ENCODE measurements around the gene MXD1. TPM values are rescaled to one million over a fixed set of nuclear protein-coding genes. Genes with fewer than 3 reads are reported as not detected.

The MXD1 gene
- total and polyA plus RNA-seq, 8 donors, result 8.1 to 40.2 (median 18.2) TPM

DNA sequence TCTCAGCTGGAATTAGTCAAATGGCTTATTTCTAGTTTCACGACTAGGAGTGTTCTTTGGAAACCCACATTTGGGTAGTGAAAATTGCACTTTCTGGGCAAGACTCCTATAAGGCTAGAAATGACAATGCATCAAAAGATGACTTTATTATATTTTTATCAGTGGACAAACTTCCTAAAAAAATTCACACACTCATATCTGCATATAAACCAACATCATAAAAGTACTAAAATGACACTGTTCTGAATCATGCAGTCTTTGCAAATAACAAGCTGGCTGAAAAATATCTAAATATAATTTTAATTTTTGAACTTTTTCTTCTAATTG, 17.6 kb downstream of the MXD1 start:
- H3K4me1 ChIP-seq, result peaks cover 21 to 71% (median 35%) of the 10 kb centered on the region in 4 donors
- H3K36me3 ChIP-seq, result peaks cover 23 to 53% (median 42%) of the 10 kb centered on the region in 4 donors
- WGBS, 5 donors, result 65 to 80% (median 70%) methylated on average over 1 of the region's 1 CpG
- no peaks in the 10 kb centered on the region for H3K27me3 ChIP-seq
- TF ChIP-seq EP300 (IDR thresholded peaks at IDR 0.05) (no peak), CTCF (IDR thresholded peaks at IDR 0.05) (no peak), POLR2A (IDR thresholded peaks at IDR 0.05) (no peak), POLR2AphosphoS5 (IDR thresholded peaks at IDR 0.05) (no peak)
- intact Hi-C loops (cut with DNase I; ENCODE audit: low total_unique reads), result no loop called here
- no peaks in the 10 kb centered on the region for H3K9me3 ChIP-seq
- H3K27ac ChIP-seq, result peak overlapping the region in 2 of 5 donors; percentile 49 to 69
- DNase-seq, result no peak
- no peak overlapping the region for H3K4me3 ChIP-seq

GRCh38 chr2:69933254-69933828, 18.4 kb downstream of the MXD1 start:
- intact Hi-C loops (cut with DNase I; ENCODE audit: low total_unique reads), result no loop called here
- Histone ChIP-seq H3K4me3 (no peak overlapping the region), H3K27ac (peak overlapping the region in 3 of 5 donors; percentile 31 to 69 (median 60))

GRCh38 chr2:69933839-69934613, 19.1 kb downstream of the MXD1 start:
- H3K36me3 ChIP-seq, result peaks cover 38 to 56% (median 50%) of the 10 kb centered on the region in 4 donors
- H3K27ac ChIP-seq, result peak overlapping the region; percentile 10 to 69 (median 50)
- no peak overlapping the region for H3K4me3 ChIP-seq
- no peaks in the 10 kb centered on the region for H3K9me3 ChIP-seq
- peak in 1 of 2 donors; percentile 52 for DNase-seq
- H3K27me3 ChIP-seq, result no peaks in the 10 kb centered on the region
- intact Hi-C loops (cut with DNase I; ENCODE audit: low total_unique reads), result no loop called here
- peaks cover 18 to 62% (median 29%) of the 10 kb centered on the region in 4 donors for H3K4me1 ChIP-seq
- TF ChIP-seq POLR2A (IDR thresholded peaks at IDR 0.05), result no peak
- no peak for TF ChIP-seq EP300 (IDR thresholded peaks at IDR 0.05)
- TF ChIP-seq POLR2AphosphoS5 (IDR thresholded peaks at IDR 0.05), result no peak
- TF ChIP-seq CTCF (IDR thresholded peaks at IDR 0.05), result no peak
- WGBS, 5 donors, result 36 to 52% (median 44%) methylated on average over 4 of the region's 4 CpGs

More at GRCh38 chr2:69933254-69933828, 18.4 kb downstream of the MXD1 start:
- DNase-seq, result no peak
- Histone ChIP-seq H3K27me3 (no peaks in the 10 kb centered on the region), H3K36me3 (peaks cover 31 to 56% (median 49%) of the 10 kb centered on the region in 4 donors), H3K4me1 (peaks cover 21 to 68% (median 34%) of the 10 kb centered on the region in 4 donors), H3K9me3 (no peaks in the 10 kb centered on the region)
- TF ChIP-seq POLR2AphosphoS5 (IDR thresholded peaks at IDR 0.05) (no peak), POLR2A (IDR thresholded peaks at IDR 0.05) (no peak), CTCF (IDR thresholded peaks at IDR 0.05) (no peak), EP300 (IDR thresholded peaks at IDR 0.05) (no peak)

DNA sequence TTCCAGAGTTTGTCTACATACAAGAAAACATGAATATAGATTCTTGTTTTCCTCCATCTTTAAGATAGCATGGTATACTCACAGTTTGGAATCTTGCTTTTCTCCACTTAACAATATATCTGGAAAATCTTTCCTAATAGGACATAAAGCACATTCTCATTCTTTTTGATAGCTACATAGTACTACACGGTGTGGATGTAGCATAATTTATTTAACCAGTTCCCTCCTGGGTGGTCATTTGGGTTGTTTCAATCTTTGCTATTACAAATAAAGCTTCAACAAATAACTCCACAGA, 19.7 kb downstream of the MXD1 start:
- TF ChIP-seq CTCF (IDR thresholded peaks at IDR 0.05) (no peak), EP300 (IDR thresholded peaks at IDR 0.05) (no peak), POLR2A (IDR thresholded peaks at IDR 0.05) (no peak), POLR2AphosphoS5 (IDR thresholded peaks at IDR 0.05) (no peak)
- Histone ChIP-seq H3K27me3 (no peaks in the 10 kb centered on the region), H3K27ac (peak overlapping the region in 4 of 5 donors; percentile 10 to 69 (median 46)), H3K9me3 (no peaks in the 10 kb centered on the region), H3K4me3 (no peak overlapping the region), H3K36me3 (peaks cover 41 to 58% (median 52%) of the 10 kb centered on the region in 4 donors), H3K4me1 (peaks cover 17 to 56% (median 23%) of the 10 kb centered on the region in 4 donors)
- intact Hi-C loops (cut with DNase I; ENCODE audit: low total_unique reads), result no loop called here
- WGBS, 5 donors, result 37 to 80% (median 52%) methylated on average over 1 of the region's 1 CpG
- no peak for DNase-seq
